HG03175 (cell line): Measurements from ENCODE around the gene EHMT1.
A peak's percentile ranks its signal among the peaks of the same experiment; 100 is the strongest.

ENCODE experiments used
- ATAC-seq: cut with Tn5 transposase; IDR thresholded peaks from one replicate; pipeline ENCODE4 v1.9.1; 2021; ENCODE audit warnings: mild to moderate bottlenecking, moderate library complexity; ENCODE audit not compliant: unreplicated experiment

The EHMT1 gene

DNA sequence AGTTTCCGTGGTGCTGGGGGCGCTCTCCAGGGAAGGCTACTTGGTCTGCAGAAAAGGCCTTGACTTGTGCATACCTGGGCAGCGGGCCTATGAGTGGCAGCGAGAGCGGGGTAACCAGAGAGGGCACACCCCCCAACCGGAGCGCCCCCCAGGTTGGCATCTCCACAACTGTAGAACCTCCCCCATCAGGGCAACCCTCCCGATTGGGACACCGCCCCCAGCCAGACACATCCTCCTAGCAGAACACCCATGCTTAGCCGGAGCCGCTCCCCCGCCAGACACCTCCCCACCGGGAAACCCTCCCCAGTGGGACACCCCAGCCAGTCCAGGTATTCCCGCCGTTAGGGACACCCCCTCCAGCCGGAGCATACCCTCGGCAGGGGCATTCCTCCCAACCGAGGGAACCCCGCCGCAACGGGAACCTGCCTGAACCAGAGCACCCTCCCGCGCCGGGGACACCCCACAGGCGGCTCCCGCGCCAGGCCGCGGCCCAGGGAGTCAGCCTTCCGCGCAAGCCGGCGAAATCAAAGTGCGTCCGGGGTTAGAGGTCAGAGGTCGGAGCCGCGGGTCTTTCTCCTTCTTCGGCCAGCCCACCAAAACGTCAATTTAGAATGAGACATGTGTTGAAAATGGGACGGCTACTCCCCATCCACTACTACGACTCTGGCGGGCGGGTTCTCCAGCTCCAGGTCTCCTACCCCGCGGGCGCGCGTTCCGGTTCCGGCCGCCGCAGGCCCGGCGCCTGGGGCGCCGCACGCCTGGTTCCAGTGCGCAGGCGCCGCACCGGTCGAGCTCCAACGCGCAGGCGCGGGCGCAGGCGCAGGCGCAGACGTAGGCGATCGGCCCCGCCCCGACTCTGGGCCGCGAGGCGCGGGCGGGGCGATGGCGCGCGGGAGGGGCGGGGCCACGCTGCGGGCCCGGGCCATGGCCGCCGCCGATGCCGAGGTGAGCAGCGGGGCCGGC is at the start of gene EHMT1:
Gene EHMT1 (plus strand): TSS at position 901 of the 963 bp plus-strand sequence. CDS start 24 bp downstream, at position 925.
- ATAC-seq, result peak; percentile 73

- ATAC-seq, result no peak
Observed at GRCh38 chr9:137569609-137570203, 49.1 kb upstream of the EHMT1 start.

DNA sequence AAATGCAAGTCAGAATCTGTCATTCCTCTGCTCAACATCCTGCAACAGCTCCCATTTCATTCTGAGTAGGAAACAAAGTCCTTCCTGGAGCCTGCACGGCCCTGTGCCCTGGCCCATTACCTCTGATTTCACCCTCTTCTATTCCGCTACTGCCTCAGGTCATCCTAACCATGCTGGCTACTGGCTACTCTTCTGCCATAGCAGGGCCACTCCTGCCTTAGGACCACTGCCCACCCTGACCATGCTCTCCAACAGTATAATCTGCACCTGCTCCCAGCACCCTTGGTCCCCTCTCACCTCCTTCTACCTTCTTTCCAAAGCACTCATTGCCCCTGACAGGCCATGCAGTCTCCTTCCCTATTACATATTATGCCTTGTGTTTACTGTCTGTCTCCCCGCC is 48.2 kb upstream of the EHMT1 start:
- ATAC-seq, result no peak

GRCh38 chr9:137574192-137574591 is 44.6 kb upstream of the EHMT1 start:
- ATAC-seq, result no peak

DNA sequence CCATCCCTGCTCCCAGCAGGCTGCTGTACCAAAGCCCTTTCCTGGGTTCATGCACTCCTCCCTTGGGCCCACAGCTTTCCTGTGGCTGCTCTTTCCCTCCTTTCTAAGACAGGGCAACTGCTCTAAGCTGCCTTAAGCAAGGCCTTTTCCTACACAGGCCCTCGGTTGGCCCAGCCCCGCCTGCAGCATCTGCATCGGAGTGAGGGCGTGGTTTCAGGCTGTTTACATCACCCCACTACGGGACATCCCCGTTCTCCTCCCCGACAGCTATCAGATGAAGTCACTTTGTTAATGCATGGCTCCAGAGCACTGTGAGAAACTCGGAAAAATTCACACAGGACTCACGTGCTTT is 43.5 kb upstream of the EHMT1 start:
- no peak for ATAC-seq

- ATAC-seq, result no peak
Observed at GRCh38 chr9:137575716-137576411, 42.9 kb upstream of the EHMT1 start.

- ATAC-seq, result peak; percentile 96
Observed at GRCh38 chr9:137578518-137579258, 40.1 kb upstream of the EHMT1 start, which contains the start of gene DPH7. TSS of gene DPH7 (minus strand) at chr9:137578925. CDS start at chr9:137578777, 148 bp downstream.

- ATAC-seq, result no peak
Observed at GRCh38 chr9:137579259-137579604, 39.6 kb upstream of the EHMT1 start.

GRCh38 chr9:137580209-137580953 is 38.4 kb upstream of the EHMT1 start:
- ATAC-seq, result no peak

DNA sequence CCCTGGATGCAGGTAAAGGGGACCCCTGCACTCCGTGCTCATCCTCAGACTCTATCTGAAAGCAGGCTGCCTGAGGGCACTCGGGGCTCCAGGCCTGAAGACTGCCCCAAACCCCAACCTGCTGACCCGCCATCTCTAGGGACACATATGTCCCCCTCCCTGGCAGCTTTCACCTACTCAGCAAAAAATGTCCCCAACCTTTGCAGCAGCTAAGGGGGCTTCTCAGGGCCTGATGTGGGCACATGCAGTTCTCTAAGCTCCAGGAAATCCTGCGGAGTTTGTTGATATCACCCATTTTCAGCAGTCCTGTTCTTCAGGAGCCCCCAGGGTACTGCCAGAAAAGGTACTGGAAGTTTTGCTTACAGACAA is 37.9 kb upstream of the EHMT1 start:
- no peak for ATAC-seq

GRCh38 chr9:137581361-137582285 is 37.2 kb upstream of the EHMT1 start:
- no peak for ATAC-seq

GRCh38 chr9:137582286-137582860 is 36.4 kb upstream of the EHMT1 start:
- no peak for ATAC-seq

DNA sequence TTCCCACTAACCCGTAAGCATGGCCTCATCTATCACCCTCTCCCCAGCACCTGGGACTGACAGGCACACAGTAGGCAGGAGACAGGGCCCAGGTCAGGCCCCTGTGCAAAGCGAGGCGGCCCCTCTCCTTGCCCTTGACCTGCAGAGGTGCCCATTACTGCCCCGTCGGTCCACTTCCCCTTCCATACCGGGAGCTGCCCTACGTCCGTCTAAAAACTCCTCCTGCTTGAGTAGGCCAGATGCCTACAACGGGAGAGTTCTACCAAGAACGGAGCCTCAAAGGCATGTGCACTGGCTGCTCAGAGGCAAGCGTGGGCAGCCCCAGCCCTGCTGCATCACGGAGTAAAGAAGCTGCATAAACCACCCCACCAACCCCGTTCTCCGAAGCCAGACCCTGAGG is 35.5 kb upstream of the EHMT1 start:
- ATAC-seq, result no peak

- ATAC-seq, result no peak
Observed at GRCh38 chr9:137583957-137584356, 34.8 kb upstream of the EHMT1 start.

- no peak for ATAC-seq
Observed at GRCh38 chr9:137586854-137587253, 32.0 kb upstream of the EHMT1 start.

DNA sequence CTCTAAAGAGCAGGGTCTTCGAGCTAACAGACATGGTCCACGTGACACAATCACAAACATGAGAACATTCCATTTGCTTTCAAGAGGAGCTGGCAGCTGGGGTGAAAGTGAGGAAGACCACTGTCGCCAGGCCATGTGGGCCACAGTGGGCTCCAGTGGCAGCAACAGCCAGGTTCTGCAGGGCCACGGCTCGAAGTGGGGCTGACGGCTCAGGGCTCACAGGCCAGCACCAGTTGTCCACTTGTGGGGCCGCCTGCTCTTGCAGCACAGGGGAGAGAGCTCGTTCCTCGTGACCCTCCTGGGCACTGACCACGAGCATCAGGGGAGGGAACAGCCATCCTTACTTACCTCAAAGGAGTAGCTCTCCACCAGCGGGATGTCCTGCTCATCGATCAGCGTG is 30.5 kb upstream of the EHMT1 start:
- ATAC-seq, result no peak

GRCh38 chr9:137588891-137589290 is 29.9 kb upstream of the EHMT1 start:
- no peak for ATAC-seq

- peak; percentile 20 for ATAC-seq
Observed at GRCh38 chr9:137589441-137590122, 29.2 kb upstream of the EHMT1 start.
